IMR-90 (cell line): Measurements from ENCODE around the gene MRPS7. TPM values are rescaled to one million over a fixed set of nuclear protein-coding genes. Genes with fewer than 3 reads are reported as not detected.

Experiments used
- ATAC-seq: fragments of 200-7000 bp; cut with Tn5 transposase; 2 replicates; pipeline ENCODE4 v1.9.1; 2020; ENCODE audit warnings: low read depth, mild to moderate bottlenecking, moderate library complexity
- BruUV-seq: library from RNA; stranded (reverse); fragments of 400-500 nt; replicated peaks from 2 replicates; lab custom pipeline; 2021; lab: Mats Ljungman, UMichigan
- CTCF ChIA-PET: fragments of 300-600 bp; formaldehyde crosslinking; extraction: SDS; loops from one replicate; lab custom pipeline; 2021; ENCODE audit warnings: antibody characterized with exemption; lab: Yijun Ruan, JAX
- POLR2A ChIA-PET: fragments of 300-600 bp; sonication (Branson Sonifier 250); formaldehyde crosslinking; loops from one replicate; lab custom pipeline; 2022; ENCODE audit warnings: antibody characterized with exemption; ENCODE audit not compliant: unreplicated experiment; lab: Charles Lee
- DNase-seq: peaks from one replicate; pipeline ENCODE4 v3.0.0; 2013
- H2AFZ ChIP-seq: replicated peaks from 2 replicates; pipeline ENCODE3; 2013; ENCODE audit warnings: low read length, mild to moderate bottlenecking; ENCODE audit not compliant: poor library complexity
- H2AK5ac ChIP-seq: 2 replicates; pipeline ENCODE4 v1.6.1; 2013; ENCODE audit warnings: low read depth, low read length, inconsistent platforms
- H2AK9ac ChIP-seq: replicated peaks from 2 replicates; pipeline ENCODE3; 2013; ENCODE audit warnings: mild to moderate bottlenecking, low read depth, low read length, moderate library complexity; ENCODE audit not compliant: poor library complexity
- H2BK120ac ChIP-seq: 2 replicates; pipeline ENCODE4 v1.6.1; 2013; ENCODE audit warnings: low read depth, low read length, inconsistent platforms
- H2BK15ac ChIP-seq: 3 replicates; pipeline ENCODE4 v1.6.1; 2013; ENCODE audit warnings: low read depth, low read length, inconsistent platforms
- H2BK20ac ChIP-seq: 2 replicates; pipeline ENCODE4 v1.6.1; 2013; ENCODE audit warnings: low read depth, mild to moderate bottlenecking, inconsistent platforms, low read length, moderate library complexity
- H2BK5ac ChIP-seq: 2 replicates; pipeline ENCODE4 v1.6.1; 2013; ENCODE audit warnings: mild to moderate bottlenecking, low read depth, low read length, inconsistent platforms; ENCODE audit not compliant: poor library complexity, severe bottlenecking
- H3K14ac ChIP-seq: replicated peaks from 2 replicates; pipeline ENCODE4 v1.6.1; 2013; ENCODE audit warnings: low read depth, low read length, inconsistent platforms
- H3K18ac ChIP-seq: 2 replicates; pipeline ENCODE4 v1.6.1; 2013; ENCODE audit warnings: low read depth, low read length, control low read depth
- H3K23ac ChIP-seq: 2 replicates; pipeline ENCODE4 v1.6.1; 2013; ENCODE audit warnings: low read depth, low read length, inconsistent platforms
- H3K27ac ChIP-seq: 2 replicates; pipeline ENCODE4 v1.5.1; 2013; ENCODE audit warnings: mild to moderate bottlenecking, control low read depth, low read length; ENCODE audit not compliant: insufficient read depth
- H3K27me3 ChIP-seq: 2 replicates; pipeline ENCODE4 v1.6.1; 2013; ENCODE audit warnings: low read length; ENCODE audit not compliant: control insufficient read depth, insufficient read depth
- H3K36me3 ChIP-seq: 2 replicates; pipeline ENCODE4 v1.6.1; 2013; ENCODE audit warnings: low read length, mixed read lengths; ENCODE audit not compliant: control insufficient read depth, insufficient read depth
- H3K4ac ChIP-seq: 2 replicates; pipeline ENCODE4 v1.6.1; 2013; ENCODE audit warnings: low read depth, low read length, inconsistent platforms
- H3K4me1 ChIP-seq: 2 replicates; pipeline ENCODE4 v1.6.1; 2013; ENCODE audit warnings: low read length, mixed read lengths; ENCODE audit not compliant: control insufficient read depth, insufficient read depth
- H3K4me2 ChIP-seq: 2 replicates; pipeline ENCODE4 v1.6.1; 2013; ENCODE audit warnings: low read depth, mild to moderate bottlenecking, control low read depth, low read length, moderate library complexity
- H3K4me3 ChIP-seq: 2 replicates; pipeline ENCODE4 v1.5.1; 2013; ENCODE audit warnings: low read depth, mild to moderate bottlenecking, control low read depth, low read length, moderate library complexity; ENCODE audit not compliant: insufficient read depth
- H3K56ac ChIP-seq: 2 replicates; pipeline ENCODE4 v1.6.1; 2013; ENCODE audit warnings: low read length, inconsistent platforms; ENCODE audit not compliant: insufficient read depth; ENCODE audit errors: extremely low read depth
- H3K79me1 ChIP-seq, 2 experiments: 2 replicates each; pipeline ENCODE4 v1.6.1; 2013; ENCODE audit warnings: low read length in 2 of 2, inconsistent platforms in 1 of 2, low read depth in 1 of 2
- H3K9ac ChIP-seq: 2 replicates; pipeline ENCODE4 v1.6.1; 2013; ENCODE audit warnings: low read depth, low read length, control low read depth
- H3K9me1 ChIP-seq: 2 replicates; pipeline ENCODE4 v1.6.1; 2013; ENCODE audit warnings: low read length, inconsistent platforms; ENCODE audit not compliant: insufficient read depth
- H3K9me3 ChIP-seq: 2 replicates; pipeline ENCODE4 v1.6.1; 2013; ENCODE audit warnings: low read length; ENCODE audit not compliant: control insufficient read depth, insufficient read depth
- H4K20me1 ChIP-seq: 2 replicates; pipeline ENCODE4 v1.6.1; 2013; ENCODE audit warnings: low read length, inconsistent platforms; ENCODE audit not compliant: insufficient read depth
- H4K5ac ChIP-seq: 2 replicates; pipeline ENCODE4 v1.6.1; 2013; ENCODE audit warnings: mild to moderate bottlenecking, low read depth, low read length, control low read depth
- H4K8ac ChIP-seq, 2 experiments: 2 replicates each; pipeline ENCODE4 v1.6.1; 2013; ENCODE audit warnings: low read depth in 2 of 2, low read length in 2 of 2, control low read depth in 1 of 2, inconsistent platforms in 1 of 2
- H4K91ac ChIP-seq: 2 replicates; pipeline ENCODE4 v1.6.1; 2013; ENCODE audit warnings: low read depth, low read length, inconsistent platforms; ENCODE audit not compliant: insufficient read depth
- BHLHE40 ChIP-seq: fragments of 150-350 bp; IDR thresholded peaks from 2 replicates; pipeline ENCODE4 v1.6.1; 2016; ENCODE audit warnings: mild to moderate bottlenecking, low read depth, low read length
- CEBPB ChIP-seq: IDR thresholded peaks from 2 replicates; pipeline ENCODE4 v1.6.1; 2012; ENCODE audit warnings: low read depth, low read length, improper control_type of control experiment
- FOS ChIP-seq: fragments of 150-350 bp; IDR thresholded peaks from 2 replicates; pipeline ENCODE4 v1.6.1; 2016; ENCODE audit warnings: low read depth, low read length
- MAFK ChIP-seq: IDR thresholded peaks from 2 replicates; pipeline ENCODE4 v1.6.1; 2012; ENCODE audit warnings: low read depth, low read length, improper control_type of control experiment
- RAD21 ChIP-seq: IDR thresholded peaks from 2 replicates; pipeline ENCODE4 v1.6.1; 2012; ENCODE audit warnings: low read length, improper control_type of control experiment
- SMC3 ChIP-seq: fragments of 150-350 bp; IDR thresholded peaks from 2 replicates; pipeline ENCODE4 v1.6.1; 2016; ENCODE audit warnings: low read depth, mild to moderate bottlenecking, antibody characterized with exemption, low read length, moderate library complexity
- WGBS, 2 experiments: methylation state at CpG; one replicate each; pipeline versions ENCODE4 v1.1.5 to v1.1.7; 2013; ENCODE audit warnings: missing lambda C conversion rate in 2 of 2; ENCODE audit not compliant: insufficient read length in 1 of 2; ENCODE audit errors: extremely low coverage in 2 of 2; 5-methylcytosine and 5-hydroxymethylcytosine counted together
- dilution Hi-C: fragments of 300-500 bp; cut with HindIII; formaldehyde crosslinking; loops from one replicate; pipeline ENCODE4 v1.14.3; 2018; ENCODE audit warnings: low sequenced_read_pairs; ENCODE audit not compliant: unreplicated experiment
- in situ Hi-C: fragments of 300-500 bp; cut with MboI; formaldehyde crosslinking; loops from 3 replicates; pipeline ENCODE4 v1.14.3; 2019; ENCODE audit warnings: low sequenced_read_pairs, inconsistent platforms, mixed read lengths
- intact Hi-C: fragments of 100-400 bp; cut with micrococcal nuclease; formaldehyde crosslinking; loops from 2 replicates; pipeline ENCODE4 v1.10.0; 2022
- polyA plus RNA-seq, 3 experiments: library from polyadenylated mRNA; depleted of rRNA; stranded (reverse); fragments of >200 nt; gene quantifications; 2 replicates each; pipeline ENCODE4 v1.2.3, GENCODE V29; 2012; ENCODE audit warnings: low replicate concordance in 1 of 3
- total RNA-seq: library from RNA; depleted of rRNA; stranded (reverse); fragments of >200 nt; gene quantifications from 2 replicates; pipeline ENCODE4 v1.2.3, GENCODE V29; 2012
- TF ChIP-seq, protein P1 (sequence below): fragments of 150-350 bp; IDR thresholded peaks from 2 replicates; pipeline ENCODE4 v1.6.1; 2017; ENCODE audit warnings: mild to moderate bottlenecking, antibody characterized with exemption, low read length, low read depth
- TF ChIP-seq, protein P2 (sequence below): conservative IDR thresholded peaks from 2 replicates; pipeline ENCODE4 v1.5.1; 2012; ENCODE audit warnings: mild to moderate bottlenecking, low read depth, low read length, improper control_type of control experiment

The MRPS7 gene
- total and polyA plus RNA-seq, 2 of the 4 experiments (the other 2 are of a cell fraction), result 55.9 to 60.5 TPM

DNA sequence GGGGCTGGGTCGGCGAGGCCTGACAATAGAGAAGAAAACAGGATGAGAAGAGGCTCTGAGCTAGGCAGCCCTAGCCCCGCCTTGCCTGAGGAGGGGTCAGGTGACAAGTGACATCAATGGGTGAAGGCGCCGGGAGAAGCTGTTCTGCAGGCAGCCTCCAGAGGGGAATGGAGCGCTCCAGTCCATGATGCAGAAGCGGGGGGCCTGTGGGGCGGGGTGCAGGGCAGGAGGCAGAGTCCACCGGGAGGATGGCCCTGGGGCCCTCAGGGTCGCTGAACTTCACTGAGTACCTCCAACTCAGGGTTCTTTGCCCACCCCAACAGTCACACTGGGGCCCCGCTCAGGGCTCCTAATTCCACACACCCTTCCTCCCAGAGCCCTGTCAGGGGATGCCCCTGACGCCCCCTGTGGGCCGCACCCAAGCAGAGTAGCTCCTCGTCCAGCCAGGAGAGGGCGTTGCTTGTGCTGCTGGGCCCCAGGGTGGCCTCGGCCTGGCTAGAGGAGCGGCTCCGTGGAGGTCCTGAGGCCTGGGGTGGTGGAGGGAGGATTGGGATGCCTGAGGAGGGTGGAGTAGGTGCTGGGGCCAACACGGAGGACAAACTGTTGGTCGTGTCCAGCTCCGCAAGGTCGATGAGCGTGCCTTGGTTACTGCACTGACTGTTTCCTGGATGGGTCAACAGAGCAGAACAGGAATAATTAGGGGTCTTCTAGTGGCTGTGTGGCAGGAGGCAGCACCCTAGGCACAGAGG, 21.1 kb upstream of the MRPS7 start:
- Histone ChIP-seq H3K4me1 (no peaks in the 10 kb centered on the region), H2BK20ac (no peak overlapping the region), H4K91ac (no peak overlapping the region), H2BK120ac (no peak overlapping the region), H3K18ac (no peak overlapping the region), H3K27ac (no peak overlapping the region), H3K23ac (no peak overlapping the region), H3K36me3 (peaks cover 87% of the 10 kb centered on the region), H3K9ac (no peak overlapping the region), H2AK5ac (no peak overlapping the region), H3K56ac (no peak overlapping the region), H4K5ac (no peak overlapping the region), H3K9me1 (no peaks in the 10 kb centered on the region), H3K9me3 (no peaks in the 10 kb centered on the region), H4K8ac (no peak overlapping the region), H2AFZ (no peak overlapping the region), H3K4me3 (no peak overlapping the region), H3K79me1 (peaks cover 0 to 5% of the 10 kb centered on the region in 2 experiments; a peak in 1 of 4 replicates), H4K20me1 (peaks cover 17% of the 10 kb centered on the region), H2AK9ac (peak overlapping the region; percentile 59), H2BK5ac (no peak overlapping the region), H2BK15ac (no peak overlapping the region), H3K4ac (no peak overlapping the region), H3K4me2 (no peak overlapping the region), H3K27me3 (no peaks in the 10 kb centered on the region), H3K14ac (no peak overlapping the region)
- 53% methylated on average over 3 of the region's 23 CpGs; no CpG with 5 or more reads in 1 of the 2 experiments for WGBS, 2 experiments
- ATAC-seq (peak; percentile 48), DNase-seq (peak; percentile 20)
- ChIA-PET POLR2A (no interaction called here), CTCF (interaction anchor here (1.0 to 1.2 kb wide), 2 partner anchors 8 to 9 kb away, joined by 5 to 7 read pairs; no protein-coding TSS in a partner anchor)
- TF ChIP-seq RAD21, result peak; percentile 51
- TF ChIP-seq MAFK, result no peak
- TF ChIP-seq SMC3, result peak; percentile 69
- TF ChIP-seq, protein P1, sequence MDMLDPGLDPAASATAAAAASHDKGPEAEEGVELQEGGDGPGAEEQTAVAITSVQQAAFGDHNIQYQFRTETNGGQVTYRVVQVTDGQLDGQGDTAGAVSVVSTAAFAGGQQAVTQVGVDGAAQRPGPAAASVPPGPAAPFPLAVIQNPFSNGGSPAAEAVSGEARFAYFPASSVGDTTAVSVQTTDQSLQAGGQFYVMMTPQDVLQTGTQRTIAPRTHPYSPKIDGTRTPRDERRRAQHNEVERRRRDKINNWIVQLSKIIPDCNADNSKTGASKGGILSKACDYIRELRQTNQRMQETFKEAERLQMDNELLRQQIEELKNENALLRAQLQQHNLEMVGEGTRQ, result peak; percentile 24; the same call in 1 of the 2 replicates
- TF ChIP-seq CEBPB, result no peak
- no peak for TF ChIP-seq BHLHE40
- TF ChIP-seq, protein P2, sequence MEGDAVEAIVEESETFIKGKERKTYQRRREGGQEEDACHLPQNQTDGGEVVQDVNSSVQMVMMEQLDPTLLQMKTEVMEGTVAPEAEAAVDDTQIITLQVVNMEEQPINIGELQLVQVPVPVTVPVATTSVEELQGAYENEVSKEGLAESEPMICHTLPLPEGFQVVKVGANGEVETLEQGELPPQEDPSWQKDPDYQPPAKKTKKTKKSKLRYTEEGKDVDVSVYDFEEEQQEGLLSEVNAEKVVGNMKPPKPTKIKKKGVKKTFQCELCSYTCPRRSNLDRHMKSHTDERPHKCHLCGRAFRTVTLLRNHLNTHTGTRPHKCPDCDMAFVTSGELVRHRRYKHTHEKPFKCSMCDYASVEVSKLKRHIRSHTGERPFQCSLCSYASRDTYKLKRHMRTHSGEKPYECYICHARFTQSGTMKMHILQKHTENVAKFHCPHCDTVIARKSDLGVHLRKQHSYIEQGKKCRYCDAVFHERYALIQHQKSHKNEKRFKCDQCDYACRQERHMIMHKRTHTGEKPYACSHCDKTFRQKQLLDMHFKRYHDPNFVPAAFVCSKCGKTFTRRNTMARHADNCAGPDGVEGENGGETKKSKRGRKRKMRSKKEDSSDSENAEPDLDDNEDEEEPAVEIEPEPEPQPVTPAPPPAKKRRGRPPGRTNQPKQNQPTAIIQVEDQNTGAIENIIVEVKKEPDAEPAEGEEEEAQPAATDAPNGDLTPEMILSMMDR, result peak; percentile 90
- no peak for TF ChIP-seq FOS
- intact Hi-C loops, result no loop called here
- dilution Hi-C loops, result no loop called here
- BruUV-seq, result no TSS peak
- in situ Hi-C loops, result no loop called here
